ENCODE data around the gene SCNN1G. TPM values are rescaled to one million over a fixed set of nuclear protein-coding genes. Genes with fewer than 3 reads are reported as not detected.

The SCNN1G gene
- total RNA-seq, 4 donors from 2014 or later, result 0.20 TPM; not detected in 3

DNA sequence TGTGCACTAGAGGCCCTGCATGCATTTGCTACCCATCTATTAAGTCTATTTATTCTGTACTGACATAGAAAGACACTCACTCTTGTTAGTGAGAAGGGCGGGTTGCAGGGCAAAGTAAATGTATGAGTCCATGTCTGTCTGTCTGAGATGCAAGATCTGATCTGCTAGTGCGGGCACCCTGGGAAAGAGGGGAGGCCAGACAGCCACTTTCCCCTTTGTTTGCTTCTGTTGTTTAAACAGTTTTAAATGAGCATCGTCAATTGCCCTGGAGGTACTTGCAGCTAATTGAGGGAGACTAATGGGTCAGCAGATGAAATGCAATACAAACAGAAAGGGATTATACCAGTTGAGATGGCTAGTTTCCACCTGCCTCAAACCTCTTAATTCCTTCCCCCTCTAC is 24.9 kb downstream of the SCNN1G start:
- Histone ChIP-seq H3K36me3 (no peaks in the 10 kb centered on the region), H3K27ac (no peak overlapping the region), H3K9me3 (no peaks in the 10 kb centered on the region), H3K4me3 (no peak overlapping the region), H3K4me1 (no peaks in the 10 kb centered on the region), H3K27me3 (no peaks in the 10 kb centered on the region)
- TF ChIP-seq POLR2A (IDR thresholded peaks at IDR 0.05) (no peak), EP300 (IDR thresholded peaks at IDR 0.05) (no peak)
- TF ChIP-seq, protein P1, sequence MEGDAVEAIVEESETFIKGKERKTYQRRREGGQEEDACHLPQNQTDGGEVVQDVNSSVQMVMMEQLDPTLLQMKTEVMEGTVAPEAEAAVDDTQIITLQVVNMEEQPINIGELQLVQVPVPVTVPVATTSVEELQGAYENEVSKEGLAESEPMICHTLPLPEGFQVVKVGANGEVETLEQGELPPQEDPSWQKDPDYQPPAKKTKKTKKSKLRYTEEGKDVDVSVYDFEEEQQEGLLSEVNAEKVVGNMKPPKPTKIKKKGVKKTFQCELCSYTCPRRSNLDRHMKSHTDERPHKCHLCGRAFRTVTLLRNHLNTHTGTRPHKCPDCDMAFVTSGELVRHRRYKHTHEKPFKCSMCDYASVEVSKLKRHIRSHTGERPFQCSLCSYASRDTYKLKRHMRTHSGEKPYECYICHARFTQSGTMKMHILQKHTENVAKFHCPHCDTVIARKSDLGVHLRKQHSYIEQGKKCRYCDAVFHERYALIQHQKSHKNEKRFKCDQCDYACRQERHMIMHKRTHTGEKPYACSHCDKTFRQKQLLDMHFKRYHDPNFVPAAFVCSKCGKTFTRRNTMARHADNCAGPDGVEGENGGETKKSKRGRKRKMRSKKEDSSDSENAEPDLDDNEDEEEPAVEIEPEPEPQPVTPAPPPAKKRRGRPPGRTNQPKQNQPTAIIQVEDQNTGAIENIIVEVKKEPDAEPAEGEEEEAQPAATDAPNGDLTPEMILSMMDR (IDR thresholded peaks at IDR 0.05), result no peak
- no peak for DNase-seq (ENCODE audit: low spot score in 2 of 2)
- 22 to 33% methylated on average over 3 of the region's 3 CpGs for WGBS, 2 donors

DNA sequence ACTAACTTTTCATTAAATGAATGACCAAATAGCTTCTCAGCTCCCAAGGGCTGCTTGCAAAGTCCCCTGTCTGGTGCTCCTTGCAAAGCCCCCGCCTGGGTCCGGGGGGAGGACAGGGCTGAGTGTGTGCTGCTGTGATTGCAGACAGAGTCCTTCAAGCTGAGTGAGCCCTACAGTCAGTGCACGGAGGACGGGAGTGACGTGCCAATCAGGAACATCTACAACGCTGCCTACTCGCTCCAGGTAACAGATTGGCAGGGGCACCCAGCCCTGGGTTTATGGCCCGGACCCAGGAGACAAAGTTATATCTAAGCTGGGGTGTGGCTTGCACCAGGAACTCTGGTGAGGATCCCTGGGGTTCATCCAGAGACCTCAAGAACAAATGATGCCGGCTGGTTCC is 27.1 kb downstream of the SCNN1G start:
- no peak overlapping the region for H3K27ac ChIP-seq
- no peaks in the 10 kb centered on the region for H3K36me3 ChIP-seq
- no peak overlapping the region for H3K4me3 ChIP-seq
- H3K27me3 ChIP-seq, result no peaks in the 10 kb centered on the region
- 79 to 85% methylated on average over 9 of the region's 9 CpGs for WGBS, 2 donors
- TF ChIP-seq EP300 (IDR thresholded peaks at IDR 0.05), result no peak
- TF ChIP-seq POLR2A (IDR thresholded peaks at IDR 0.05), result no peak
- TF ChIP-seq, protein P1 (IDR thresholded peaks at IDR 0.05), result no peak
- H3K4me1 ChIP-seq, result no peaks in the 10 kb centered on the region
- H3K9me3 ChIP-seq, result no peaks in the 10 kb centered on the region
- DNase-seq (ENCODE audit: low spot score in 2 of 2), result no peak

DNA sequence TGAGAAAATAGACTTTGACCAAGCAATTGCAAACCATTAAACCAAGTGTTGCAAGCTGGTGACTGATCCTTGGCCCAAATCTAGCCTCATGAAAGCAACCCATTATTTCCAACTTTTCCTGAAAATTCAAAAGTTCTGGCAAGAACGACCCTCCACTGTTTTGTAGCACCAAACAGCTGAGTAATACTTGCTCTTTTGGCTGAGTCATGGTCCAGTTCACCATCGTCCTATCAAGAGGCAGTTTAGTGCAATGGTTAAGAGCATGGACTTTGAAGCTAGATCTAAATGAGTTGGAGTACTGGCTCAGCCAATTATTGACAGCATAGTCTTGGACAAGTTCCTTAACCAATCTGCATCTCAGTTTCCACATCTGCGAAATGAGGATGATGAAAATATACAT is 31.3 kb downstream of the SCNN1G start:
- Histone ChIP-seq H3K36me3 (no peaks in the 10 kb centered on the region), H3K9me3 (no peaks in the 10 kb centered on the region), H3K4me1 (no peaks in the 10 kb centered on the region), H3K4me3 (no peak overlapping the region), H3K27ac (no peak overlapping the region), H3K27me3 (no peaks in the 10 kb centered on the region)
- 71 to 72% methylated on average over 3 of the region's 3 CpGs for WGBS, 2 donors
- DNase-seq (ENCODE audit: low spot score in 2 of 2), result no peak
- TF ChIP-seq, protein P1 (IDR thresholded peaks at IDR 0.05), result no peak
- TF ChIP-seq POLR2A (IDR thresholded peaks at IDR 0.05) (no peak), EP300 (IDR thresholded peaks at IDR 0.05) (no peak)

DNA sequence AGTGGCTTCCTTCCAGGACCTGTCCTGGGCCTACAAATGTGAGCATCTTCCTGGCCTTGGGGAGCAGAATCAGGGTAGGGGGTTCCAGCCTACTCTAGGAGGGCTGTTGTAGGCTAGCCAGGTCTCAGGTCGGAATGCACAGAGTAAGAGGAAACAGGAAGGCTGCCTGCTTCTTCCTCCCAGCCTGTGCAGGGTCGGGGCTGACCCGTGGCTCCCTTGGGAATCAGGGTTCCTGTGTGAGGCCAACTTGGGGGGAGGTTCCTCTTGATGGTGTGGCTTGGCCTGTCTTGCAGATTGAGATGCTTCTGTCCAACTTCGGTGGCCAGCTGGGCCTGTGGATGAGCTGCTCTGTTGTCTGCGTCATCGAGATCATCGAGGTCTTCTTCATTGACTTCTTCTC is 32.3 kb downstream of the SCNN1G start:
- Histone ChIP-seq H3K27me3 (no peaks in the 10 kb centered on the region), H3K27ac (no peak overlapping the region), H3K36me3 (no peaks in the 10 kb centered on the region), H3K4me3 (no peak overlapping the region), H3K4me1 (no peaks in the 10 kb centered on the region), H3K9me3 (no peaks in the 10 kb centered on the region)
- no peak for DNase-seq (ENCODE audit: low spot score in 2 of 2)
- no peak for TF ChIP-seq POLR2A (IDR thresholded peaks at IDR 0.05)
- TF ChIP-seq EP300 (IDR thresholded peaks at IDR 0.05), result no peak
- TF ChIP-seq, protein P1 (IDR thresholded peaks at IDR 0.05), result no peak
- 77 to 84% methylated on average over 5 to 7 of the region's 7 CpGs for WGBS, 2 donors

DNA sequence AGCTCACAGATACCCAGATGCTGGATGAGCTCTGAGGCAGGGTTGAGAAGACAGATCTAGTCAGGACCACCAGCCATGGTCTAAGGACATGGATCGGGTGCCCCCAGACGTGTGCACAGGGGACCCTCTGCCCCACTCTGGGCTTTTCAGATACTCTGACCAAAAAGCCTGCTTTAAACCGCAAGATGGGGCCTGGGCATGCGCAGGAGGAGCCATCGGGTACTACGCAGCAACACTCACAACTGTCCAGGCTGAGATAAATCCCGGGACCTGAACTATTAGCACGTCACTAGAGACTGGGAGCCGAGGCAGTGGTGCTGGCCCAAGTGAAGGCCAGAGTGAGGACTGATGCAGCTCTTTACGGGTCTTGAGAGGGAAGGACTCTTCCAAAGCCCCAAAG is 32.9 kb downstream of the SCNN1G start:
- TF ChIP-seq POLR2A (IDR thresholded peaks at IDR 0.05) (no peak), EP300 (IDR thresholded peaks at IDR 0.05) (no peak)
- TF ChIP-seq, protein P1 (IDR thresholded peaks at IDR 0.05), result no peak
- Histone ChIP-seq H3K27ac (no peak overlapping the region), H3K4me1 (no peaks in the 10 kb centered on the region), H3K27me3 (no peaks in the 10 kb centered on the region), H3K9me3 (no peaks in the 10 kb centered on the region), H3K36me3 (no peaks in the 10 kb centered on the region), H3K4me3 (no peak overlapping the region)
- WGBS, 2 donors, result 90 to 91% methylated on average over 7 to 10 of the region's 10 CpGs
- DNase-seq (ENCODE audit: low spot score in 2 of 2), result no peak

Measured in tibial nerve (tissue), 4 donors.